Measurements from ENCODE around the gene LIG3.

GRCh38 chr17:35023538-35023937 is 43.2 kb downstream of the LIG3 start:
- TF ChIP-seq POLR2AphosphoS5 (IDR thresholded peaks at IDR 0.05): peak in 1 of 3 donors; percentile 17
- no peak for TF ChIP-seq POLR2A (IDR thresholded peaks at IDR 0.05)
